A549 (cell line): ENCODE measurements around the gene TMEM82.

Experiments
- BHLHE40 ChIP-seq: IDR thresholded peaks from 2 replicates; pipeline ENCODE4 v1.6.1; 2012; ENCODE audit warnings: low read depth, low read length, inconsistent platforms
- CHD2 ChIP-seq: fragments of 150-350 bp; IDR thresholded peaks from 2 replicates; pipeline ENCODE4 v1.6.1; 2014; ENCODE audit warnings: low read length; ENCODE audit not compliant: partially characterized antibody
- CTCF ChIP-seq: fragments of >200 bp; sonication (Bioruptor Twin); formaldehyde crosslinking; IDR thresholded peaks from 3 replicates; pipeline ENCODE4 v1.5.1; 2016
- HES2 ChIP-seq: fragments of >200 bp; sonication (Bioruptor Twin); formaldehyde crosslinking; IDR thresholded peaks from 2 replicates; pipeline ENCODE4 v1.6.1; 2016
- POLR2A ChIP-seq: IDR thresholded peaks from 2 replicates; pipeline ENCODE4 v1.6.1; 2012; ENCODE audit warnings: mild to moderate bottlenecking, low read length
- RAD21 ChIP-seq, 2 experiments: fragments of >200 bp in 1 of 2; sonication (Bioruptor Twin) in 1 of 2; formaldehyde crosslinking in 1 of 2; IDR thresholded peaks in 1 of 2; conservative IDR thresholded peaks in 1 of 2; 2 replicates in 1 of 2; 3 replicates in 1 of 2; pipeline ENCODE4 v1.6.1; 2012 to 2018; ENCODE audit warnings: inconsistent platforms in 1 of 2
- RARB ChIP-seq: fragments of 250-450 bp; sonication (Bioruptor Pico); IDR thresholded peaks from 2 replicates; pipeline ENCODE4 v1.8.0; 2021; ENCODE audit warnings: mild to moderate bottlenecking, moderate library complexity
- REST ChIP-seq: fragments of 200-600 bp; sonication (generic); IDR thresholded peaks from 2 replicates; pipeline ENCODE4 v1.6.1; 2016; ENCODE audit warnings: antibody characterized with exemption, mild to moderate bottlenecking, moderate library complexity

- TF ChIP-seq CHD2: no peak
- TF ChIP-seq CTCF: no peak
- no peak for TF ChIP-seq POLR2A
- no peak for TF ChIP-seq REST
- TF ChIP-seq RARB (CRISPR knock-in tag): no peak
- no peak for TF ChIP-seq HES2
- no peak for TF ChIP-seq BHLHE40
- TF ChIP-seq RAD21 (conservative IDR thresholded peaks at IDR 0.05 in 1 of 2, IDR thresholded peaks at IDR 0.05 in 1 of 2): no peak
Observed at GRCh38 chr1:15767941-15768340, 25.6 kb downstream of the TMEM82 start.
